Hematopoietic multipotent progenitor cell (in vitro differentiated cells): ENCODE measurements around the gene NPHP1. TPM values are rescaled to one million over a fixed set of nuclear protein-coding genes. Genes with fewer than 3 reads are reported as not detected.
"Not testable (repeated sequence)": the region's sequence is repeated elsewhere in the genome, so short reads cannot be mapped to it uniquely, and the experiment has no call there.

Experiments
- DNase-seq, 3 donors: peaks; one replicate each; pipeline ENCODE4 v3.0.0-alpha.2; 2011 to 2015; ENCODE audit warnings: low read depth in 2 of 3, low spot score in 2 of 3
- total RNA-seq: library from RNA; depleted of rRNA; stranded (reverse); fragments of >200 nt; gene quantifications from one replicate; pipeline ENCODE4 v1.2.3, GENCODE V29; 2012

NPHP1 gene
- total RNA-seq, 1 donor = 1.1 TPM

DNA sequence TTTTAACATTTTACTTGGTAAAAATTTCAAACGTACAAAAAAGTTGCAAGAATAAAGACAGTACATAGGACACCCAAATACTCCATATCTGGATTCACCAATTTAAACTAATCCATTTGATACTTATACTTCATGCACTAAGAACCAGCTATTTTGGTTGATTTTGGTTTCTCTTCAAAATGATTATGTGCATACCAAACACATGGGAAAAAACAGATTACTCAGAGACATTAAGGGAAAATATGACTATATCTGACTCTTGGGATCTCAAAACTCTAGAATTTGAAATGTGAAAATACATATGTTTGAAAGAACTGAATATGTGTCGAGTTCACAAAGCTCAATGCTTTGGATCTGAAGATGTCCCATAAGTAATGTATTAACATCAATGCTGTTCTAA lies 73.6 kb downstream of the NPHP1 start:
- DNase-seq = no peak

- no peak for DNase-seq
These were observed 74.1 kb downstream of the NPHP1 start for GRCh38 chr2:110130757-110131156.

- DNase-seq = no peak
These were observed 77.9 kb downstream of the NPHP1 start for GRCh38 chr2:110126906-110127305.

GRCh38 chr2:110126086-110126773 lies 78.6 kb downstream of the NPHP1 start:
- DNase-seq = no peak

DNA sequence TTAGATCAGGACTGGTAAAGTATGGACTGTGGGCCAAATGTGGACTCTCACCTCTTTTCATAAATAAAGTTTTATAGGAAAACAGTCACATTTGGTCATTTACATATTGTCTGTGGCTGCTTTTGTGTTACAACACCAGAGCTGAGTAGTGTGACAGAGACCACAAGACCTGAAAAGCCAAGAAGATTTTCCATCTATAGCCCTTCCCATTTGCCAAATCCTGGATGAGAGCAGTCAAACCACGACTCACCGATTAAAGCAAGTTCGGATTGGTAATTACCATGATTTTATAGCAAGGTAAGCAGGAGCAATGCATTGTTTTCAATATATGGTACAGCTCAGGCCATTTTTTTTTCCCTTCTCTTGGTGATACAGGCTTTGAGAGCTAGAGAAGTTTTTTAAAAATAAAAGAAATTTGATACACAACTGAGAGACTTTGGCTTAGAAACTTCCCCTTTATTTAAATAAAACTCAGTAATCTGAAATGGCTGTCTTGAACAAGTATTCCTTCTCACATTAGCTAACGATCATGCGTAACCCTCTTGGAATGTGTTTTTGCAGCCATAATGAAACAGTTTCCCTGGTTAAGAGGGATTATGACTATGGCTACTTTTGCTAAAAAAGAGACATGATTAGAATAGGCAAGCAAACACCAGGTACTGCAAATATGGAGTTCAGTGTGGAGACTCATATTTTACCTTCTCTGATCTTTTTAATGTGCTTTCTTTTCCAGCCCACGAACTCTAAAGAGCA lies 79.7 kb downstream of the NPHP1 start:
- DNase-seq = no peak

- DNase-seq = no peak
These were observed 80.6 kb downstream of the NPHP1 start for GRCh38 chr2:110124038-110124825.

GRCh38 chr2:110121592-110121991 lies 83.2 kb downstream of the NPHP1 start:
- DNase-seq = no peak

DNA sequence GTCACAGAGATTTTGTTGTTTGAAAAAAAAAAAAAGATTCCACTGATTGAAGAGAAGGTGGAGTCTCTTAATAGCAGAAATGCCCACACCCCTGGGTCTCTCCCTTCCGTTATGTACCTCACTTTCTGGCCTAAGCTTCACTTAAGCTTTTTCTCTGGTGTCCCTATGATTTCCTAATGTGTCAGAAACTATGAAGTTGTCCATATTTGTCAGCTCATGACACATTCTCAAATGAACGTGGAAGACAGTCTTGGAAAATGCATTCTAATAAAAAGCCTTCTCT lies 83.8 kb downstream of the NPHP1 start:
- DNase-seq = no peak

- no peak for DNase-seq
These were observed 84.4 kb downstream of the NPHP1 start for GRCh38 chr2:110120171-110121051.

DNA sequence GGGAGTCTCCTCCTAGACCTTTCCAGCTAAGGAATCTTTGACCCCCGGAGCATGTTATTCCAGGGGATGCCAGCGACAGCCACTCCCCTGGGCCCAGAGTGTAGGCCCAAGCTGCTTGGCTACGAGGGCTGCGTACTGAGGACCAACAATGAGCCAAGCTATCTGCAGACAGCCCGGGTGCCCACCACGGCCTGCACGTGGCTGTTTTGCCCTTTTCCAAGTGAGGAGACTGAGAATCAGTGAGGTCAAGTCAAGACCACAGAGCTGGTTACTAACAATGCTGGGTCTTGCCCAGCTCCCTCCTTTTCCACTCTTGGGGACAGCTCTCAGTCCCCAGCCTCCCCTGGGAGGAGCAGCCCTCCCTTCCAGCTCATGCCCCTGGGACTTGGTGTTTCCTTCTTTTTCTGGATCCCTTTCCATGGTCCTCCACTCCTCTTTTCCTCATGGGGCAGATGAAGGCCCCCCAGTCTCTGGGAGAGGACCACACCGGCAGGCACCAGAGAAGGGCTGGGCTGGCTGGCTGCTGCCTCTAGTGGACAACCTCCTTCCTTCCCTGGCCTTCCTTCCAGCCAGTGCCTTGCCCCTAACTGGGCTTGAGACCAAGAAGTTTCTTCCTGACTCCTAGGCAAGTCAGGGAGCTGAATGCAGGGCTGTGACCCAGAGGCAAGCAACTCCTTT lies 88.6 kb downstream of the NPHP1 start:
- DNase-seq = no peak

- DNase-seq = no peak
These were observed 89.4 kb downstream of the NPHP1 start, which contains the start of gene MALL for GRCh38 chr2:110115291-110116032. Gene MALL, minus strand, starts transcription at chr2:110115822. Its CDS starts 30 bp downstream, at chr2:110115792.

DNA sequence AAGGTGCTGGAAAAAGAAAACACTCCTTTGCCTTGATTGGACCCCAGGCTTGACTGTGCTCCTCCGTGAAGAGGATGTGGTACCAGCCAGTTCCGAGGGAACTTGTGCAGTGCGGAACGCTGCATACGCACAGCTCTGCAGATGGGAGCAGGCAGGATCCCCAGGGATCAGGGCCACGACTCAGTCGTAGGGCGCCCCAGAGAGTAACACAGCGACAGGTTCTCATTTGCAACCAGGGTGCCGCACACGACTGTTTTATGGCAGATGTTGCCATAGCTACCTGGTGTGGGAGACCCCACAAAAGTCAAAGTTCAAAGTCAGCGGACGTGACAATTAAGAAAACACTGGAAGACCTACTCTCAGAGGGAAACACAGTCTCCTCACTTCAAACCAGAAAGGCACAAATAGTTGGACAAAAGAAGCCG lies 90.0 kb downstream of the NPHP1 start:
- DNase-seq = no peak

DNA sequence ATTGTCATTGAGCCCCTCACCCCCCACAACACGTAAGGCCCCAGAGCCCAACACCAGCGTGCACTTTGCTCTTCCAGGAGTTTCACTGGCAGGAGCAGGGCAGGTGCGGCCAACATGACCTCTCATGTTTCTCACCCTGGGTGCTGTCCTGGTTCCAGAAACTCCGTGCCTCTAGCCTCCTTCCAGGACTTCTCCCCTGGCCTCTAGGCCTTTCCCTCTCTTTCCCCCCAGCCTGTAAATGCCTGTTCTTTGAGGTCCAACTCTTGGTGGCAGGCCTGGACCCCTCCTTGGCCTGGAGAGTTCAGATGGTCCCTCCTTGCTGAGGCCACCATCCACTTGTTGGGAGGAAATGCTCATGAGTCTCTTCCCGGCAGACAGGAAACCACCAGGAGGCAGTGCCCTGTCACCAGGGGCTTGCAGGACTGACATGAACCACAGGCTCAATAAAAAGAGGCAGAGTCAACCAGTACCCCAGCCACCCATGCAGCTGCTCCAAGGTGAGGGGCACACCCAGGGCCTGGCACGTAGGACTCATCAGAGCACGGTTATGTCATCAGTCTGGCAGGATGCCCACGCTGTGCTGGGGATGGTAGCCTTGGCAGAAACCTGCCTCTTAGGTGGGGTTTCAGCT lies 90.7 kb downstream of the NPHP1 start:
- DNase-seq = peak in 1 of 3 donors; percentile 35

DNA sequence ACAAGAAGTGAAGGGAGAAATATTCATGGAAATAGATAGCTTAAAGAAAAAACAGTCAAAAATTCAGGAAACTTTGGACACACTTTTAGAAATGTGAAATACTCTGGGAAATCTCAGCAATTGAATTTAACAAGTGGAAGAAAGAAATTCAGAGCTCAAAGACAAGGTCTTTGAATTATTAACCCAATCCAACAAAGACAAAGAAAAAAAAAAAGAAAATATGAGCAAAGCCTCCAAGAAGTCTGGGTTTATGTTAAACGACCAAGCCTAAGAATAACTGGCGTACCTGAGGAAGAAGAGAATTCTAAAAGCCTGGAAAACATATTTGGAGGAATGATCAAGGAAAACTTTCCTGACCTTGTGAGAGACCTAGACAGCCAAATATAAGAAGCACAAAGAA lies 96.5 kb downstream of the NPHP1 start:
- DNase-seq = not testable (repeated sequence)

DNA sequence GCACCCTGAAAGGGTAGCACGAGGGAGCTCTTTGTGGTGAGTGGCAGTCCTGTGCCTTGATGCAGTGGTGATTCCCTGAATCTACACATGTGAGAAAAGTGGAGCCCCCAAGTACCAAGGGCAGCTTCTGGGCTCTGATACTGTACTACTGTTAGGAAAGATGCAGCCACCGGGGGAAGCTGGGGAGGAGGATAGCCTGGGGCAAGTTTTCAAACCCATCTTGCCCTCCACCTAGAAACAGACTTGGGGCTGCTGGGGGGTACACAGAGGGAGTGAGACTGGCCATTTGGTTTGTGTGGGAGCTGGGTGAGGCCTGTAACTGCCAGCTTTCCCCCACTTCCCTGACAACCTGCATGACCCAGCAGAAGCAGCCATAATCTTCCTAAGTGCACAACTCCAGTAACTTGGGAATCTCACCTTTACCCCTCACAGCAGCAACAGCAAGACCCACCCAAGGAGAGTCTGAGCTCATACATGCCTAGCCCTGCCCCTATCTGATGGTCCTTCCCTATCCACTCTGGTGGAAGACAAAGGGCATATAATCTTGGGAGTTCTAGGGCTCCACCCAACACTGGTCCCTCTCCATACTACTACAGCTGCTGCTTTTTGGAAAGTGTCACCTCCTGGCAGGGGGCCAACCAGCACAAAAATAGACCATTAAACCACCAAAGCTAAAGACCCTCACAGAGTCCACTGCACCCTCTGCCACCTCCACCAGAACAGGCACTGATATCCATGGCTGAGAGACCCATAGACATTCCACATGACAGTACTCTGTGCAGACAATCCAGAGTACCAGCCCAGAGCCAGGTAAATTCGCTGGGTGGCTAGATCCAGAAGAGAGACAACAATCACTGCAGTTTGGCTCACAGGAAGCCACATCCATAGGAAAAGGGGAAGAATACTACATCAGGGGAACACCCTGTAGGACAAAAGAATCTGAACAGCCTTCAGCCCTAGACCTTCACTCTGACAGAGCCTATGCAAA lies 97.4 kb downstream of the NPHP1 start:
- DNase-seq = no peak

DNA sequence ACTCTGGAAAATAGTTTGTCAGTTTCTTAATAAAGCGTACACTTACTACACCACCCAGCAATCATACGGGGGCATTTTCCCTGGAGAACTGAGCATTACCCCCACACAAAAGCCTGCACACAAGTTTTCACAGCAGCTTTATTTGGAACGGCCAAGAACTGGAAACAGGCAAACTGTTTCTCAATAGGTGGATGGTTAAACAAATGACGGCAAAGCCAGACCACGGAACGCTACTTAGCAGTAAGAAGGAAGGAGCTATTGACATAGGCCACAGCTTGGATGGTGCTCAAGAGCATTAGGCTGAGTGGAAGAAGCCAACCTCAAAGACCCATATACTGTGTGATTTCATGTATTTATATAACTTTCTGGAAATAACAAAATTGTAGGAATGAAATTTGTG lies 98.2 kb downstream of the NPHP1 start:
- DNase-seq = no peak

- DNase-seq = peak in 2 of 3 donors; percentile 61 to 68
These were observed 99.0 kb downstream of the NPHP1 start for GRCh38 chr2:110105608-110106467.
